Islet of Langerhans (tissue), 1 donor: ENCODE data around the gene FITM2.
"Not testable (repeated sequence)": the region's sequence is repeated elsewhere in the genome, so short reads cannot be mapped to it uniquely, and the experiment has no call there.

Experiments
- FAIRE-seq: peaks from one replicate; lab custom pipeline; 2011; peaks lifted over from hg19 to GRCh38; lab: Jason Lieb, UNC

FITM2 gene, protein sequence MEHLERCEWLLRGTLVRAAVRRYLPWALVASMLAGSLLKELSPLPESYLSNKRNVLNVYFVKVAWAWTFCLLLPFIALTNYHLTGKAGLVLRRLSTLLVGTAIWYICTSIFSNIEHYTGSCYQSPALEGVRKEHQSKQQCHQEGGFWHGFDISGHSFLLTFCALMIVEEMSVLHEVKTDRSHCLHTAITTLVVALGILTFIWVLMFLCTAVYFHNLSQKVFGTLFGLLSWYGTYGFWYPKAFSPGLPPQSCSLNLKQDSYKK

DNA sequence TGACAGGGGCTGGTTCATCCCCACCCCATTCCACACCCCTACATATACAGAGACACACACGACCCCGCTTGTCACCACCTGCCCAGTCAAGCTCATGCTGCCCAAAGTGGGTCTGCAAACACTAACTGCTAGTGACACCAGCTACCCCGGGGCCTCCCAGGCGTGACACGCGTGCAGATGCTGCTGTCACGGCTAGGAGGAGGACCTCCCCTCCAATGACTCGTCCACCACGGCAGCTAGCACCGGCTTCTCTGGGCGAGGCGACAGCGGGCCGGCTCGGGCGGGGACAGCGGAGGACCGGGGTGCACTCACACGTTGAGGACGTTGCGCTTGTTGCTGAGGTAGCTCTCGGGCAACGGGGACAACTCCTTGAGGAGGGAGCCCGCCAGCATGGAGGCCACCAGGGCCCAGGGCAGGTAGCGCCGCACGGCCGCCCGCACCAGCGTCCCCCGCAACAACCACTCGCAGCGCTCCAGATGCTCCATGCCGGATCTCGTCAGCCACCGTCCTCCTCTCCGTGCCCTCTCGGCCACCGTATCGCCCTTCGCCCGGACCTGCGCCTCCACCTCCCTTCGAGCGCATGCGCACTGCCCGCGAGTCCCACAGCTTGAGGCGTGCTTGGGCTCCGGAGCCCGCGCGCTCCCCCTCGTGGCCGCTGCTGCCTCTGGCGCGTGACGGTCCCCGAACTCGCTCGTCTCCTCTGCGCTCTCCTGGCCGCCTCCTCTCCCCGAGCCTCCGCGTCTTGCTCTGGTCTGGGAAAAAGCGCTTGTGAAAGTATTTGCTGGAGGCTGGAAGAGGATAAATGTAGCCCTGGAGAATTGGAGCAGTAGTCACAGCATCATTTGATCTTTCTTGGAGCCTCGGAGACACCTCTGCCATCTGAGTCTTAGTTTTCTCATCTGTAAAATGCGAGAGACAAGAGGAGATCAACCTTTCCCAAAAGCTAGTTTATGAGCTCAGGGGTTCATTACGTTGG is at the start of gene FITM2:
Gene FITM2, minus strand, starts transcription at position 539 of the 976 bp plus-strand sequence. Its CDS starts 54 bp downstream, at position 485.
- no peak for FAIRE-seq

DNA sequence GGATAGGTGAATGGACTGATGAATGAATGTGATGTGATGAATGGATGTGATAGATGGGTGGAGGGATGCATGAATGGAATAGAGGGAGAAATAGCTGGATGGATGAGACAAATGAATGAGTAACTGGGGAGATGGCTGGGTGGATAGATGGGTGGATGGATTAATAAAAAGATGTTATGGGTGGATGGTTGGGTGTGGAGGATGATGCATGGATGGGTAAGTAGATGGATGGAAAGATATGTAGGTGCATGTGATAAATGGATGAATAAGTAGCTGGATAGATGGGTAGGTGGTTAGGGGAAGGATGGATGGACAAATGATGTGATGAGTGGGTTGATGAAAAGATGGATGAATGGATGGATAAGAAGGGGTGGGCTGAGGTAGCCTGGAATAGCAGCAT is 49.2 kb upstream of the FITM2 start:
- FAIRE-seq, result no peak

DNA sequence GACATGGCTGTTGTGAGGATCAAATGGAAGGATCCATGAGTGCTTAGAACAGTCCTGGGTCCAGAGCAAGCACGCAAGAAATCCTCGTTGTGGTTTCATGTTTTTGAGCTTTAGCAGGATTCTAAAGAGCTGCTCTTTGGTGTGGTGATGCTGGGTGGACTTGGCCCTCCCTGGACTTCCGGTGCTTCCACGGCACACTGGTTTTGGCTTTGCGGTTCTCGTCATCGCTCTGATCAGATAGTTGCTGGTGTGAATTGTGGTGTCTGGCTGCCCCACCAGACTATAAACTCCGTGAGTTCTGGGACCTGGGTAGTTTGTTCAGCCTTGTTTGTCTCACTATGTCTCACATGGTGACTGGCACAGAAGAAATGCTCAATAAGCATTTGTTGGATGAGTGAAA is 47.8 kb upstream of the FITM2 start:
- no peak for FAIRE-seq

DNA sequence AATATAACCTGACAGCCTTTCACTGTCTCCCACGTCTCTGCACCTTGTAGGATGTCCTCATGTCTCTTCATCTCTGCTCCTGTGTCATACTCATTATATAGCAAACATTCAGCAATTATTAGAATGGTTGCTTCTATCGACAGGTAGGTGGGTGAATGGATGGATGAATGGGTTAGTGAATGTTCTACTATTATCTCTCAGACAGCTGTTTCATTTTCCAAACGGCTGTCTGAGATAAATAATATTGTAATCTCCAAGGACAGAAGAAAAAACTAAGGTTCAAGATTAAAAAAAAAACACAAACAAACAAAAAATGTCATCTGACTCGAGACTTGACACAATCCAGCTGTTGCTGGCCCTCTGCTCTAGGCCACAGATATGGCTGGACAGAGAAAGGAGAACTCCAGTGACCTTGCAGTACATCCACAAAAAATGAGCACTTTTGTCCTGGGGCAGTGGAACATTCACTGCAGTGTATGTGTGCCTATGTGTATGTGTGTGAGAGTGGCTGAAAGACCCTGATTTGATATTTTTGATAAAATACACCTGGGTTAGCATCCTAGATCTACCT is 46.6 kb upstream of the FITM2 start:
- FAIRE-seq, result no peak

DNA sequence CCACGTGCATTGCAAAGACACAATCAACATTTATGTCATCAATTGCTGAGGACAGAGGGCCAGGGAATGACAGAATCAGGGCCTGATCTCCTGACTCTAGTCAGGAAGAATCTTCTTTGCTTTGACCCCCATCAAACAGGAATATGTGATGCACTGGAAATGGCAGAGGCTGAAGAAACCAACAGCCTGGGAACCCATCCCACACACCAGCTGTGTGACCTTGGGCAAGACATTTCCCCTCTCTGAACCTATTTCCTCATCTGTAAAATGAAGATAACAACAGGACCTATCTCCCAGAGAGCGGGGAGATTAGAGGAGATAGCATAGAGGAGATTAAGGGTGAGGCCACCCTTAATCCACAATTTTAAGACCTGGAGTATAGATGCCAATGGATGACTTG is 46.0 kb upstream of the FITM2 start:
- no peak for FAIRE-seq

DNA sequence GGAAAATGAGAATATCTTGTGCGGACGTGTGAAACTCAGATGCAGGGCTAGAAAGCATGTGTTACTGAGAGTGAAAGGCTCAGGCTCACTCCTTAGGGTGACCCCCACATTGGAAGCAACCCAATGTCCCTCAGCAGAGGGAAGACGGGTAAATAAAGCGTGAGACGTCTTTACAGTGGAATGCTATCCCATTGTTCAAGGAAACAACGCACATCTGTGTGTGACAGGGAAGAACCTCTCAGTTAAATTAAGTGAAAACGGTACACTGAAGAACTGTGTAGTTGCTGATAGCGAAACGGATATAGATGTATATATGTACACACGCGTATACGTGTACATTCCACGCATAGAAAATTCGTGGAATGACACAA is 45.3 kb upstream of the FITM2 start:
- FAIRE-seq, result no peak

DNA sequence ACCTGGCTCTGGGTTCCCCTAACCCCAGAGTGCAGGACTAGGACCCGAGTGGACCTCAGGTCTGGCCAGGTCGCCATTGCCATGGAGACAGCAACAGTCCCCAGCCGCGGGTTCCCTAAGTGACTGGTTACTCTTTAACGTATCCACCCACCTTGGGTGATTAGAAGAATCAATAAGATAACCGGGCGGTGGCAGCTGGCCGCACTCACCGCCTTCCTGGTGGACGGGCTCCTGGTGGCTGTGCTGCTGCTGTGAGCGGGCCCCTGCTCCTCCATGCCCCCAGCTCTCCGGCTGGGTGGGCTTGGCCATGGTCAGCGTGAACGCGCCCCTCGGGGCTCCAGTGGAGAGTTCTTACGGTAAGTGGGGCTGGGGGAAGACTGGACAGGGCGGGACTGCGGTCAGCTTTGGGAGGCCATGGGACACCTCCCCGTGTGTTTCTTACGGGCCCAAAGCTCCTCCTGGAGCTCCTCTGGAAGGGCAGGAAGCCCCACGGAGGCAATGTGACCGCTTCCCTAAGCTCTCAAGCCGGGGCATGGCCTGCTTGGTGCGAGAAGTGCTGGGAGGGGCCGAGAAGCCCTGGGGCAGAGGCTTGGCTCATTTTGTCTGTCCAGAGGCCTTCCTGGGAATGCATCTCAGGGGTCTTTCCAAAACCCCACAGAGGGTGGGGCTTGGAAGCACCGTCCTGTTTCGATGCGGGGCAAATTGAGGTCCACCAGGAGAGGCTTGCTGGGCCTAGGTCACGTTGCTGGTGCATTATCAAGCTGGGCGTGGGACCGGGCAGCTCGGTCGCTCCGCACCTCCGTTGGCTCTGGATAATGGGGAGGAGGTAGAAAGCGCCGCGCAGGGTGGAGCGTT is 44.7 kb upstream of the FITM2 start, which contains the start of gene HNF4A:
Gene HNF4A, plus strand, starts transcription at position 202 of the 855 bp plus-strand sequence. Its CDS starts 106 bp downstream, at position 308.
- no peak for FAIRE-seq

DNA sequence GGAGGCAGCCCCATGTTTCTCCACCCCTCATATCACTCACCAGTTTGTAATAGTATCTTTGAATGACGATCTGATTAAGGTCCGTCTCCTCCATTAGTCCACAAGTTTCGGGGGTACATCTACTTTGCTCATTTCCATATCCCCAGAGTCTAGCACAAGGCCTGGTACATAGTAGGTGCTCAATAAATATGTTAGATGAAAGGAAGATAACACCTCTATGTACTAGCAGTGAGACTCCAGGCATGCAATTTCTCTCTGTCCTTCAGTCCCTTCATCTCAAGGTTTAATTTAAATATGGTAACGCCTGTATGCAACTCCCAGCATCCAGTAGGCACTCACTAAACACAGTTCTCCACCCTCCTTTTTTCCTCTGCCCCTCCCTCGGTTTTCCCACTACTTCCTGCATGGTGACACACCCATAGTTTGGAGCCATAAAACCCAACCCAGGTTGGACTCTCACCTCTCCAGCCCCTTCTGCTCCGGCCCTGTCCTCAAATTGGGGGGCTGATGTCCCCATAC is 44.0 kb upstream of the FITM2 start:
- no peak for FAIRE-seq

DNA sequence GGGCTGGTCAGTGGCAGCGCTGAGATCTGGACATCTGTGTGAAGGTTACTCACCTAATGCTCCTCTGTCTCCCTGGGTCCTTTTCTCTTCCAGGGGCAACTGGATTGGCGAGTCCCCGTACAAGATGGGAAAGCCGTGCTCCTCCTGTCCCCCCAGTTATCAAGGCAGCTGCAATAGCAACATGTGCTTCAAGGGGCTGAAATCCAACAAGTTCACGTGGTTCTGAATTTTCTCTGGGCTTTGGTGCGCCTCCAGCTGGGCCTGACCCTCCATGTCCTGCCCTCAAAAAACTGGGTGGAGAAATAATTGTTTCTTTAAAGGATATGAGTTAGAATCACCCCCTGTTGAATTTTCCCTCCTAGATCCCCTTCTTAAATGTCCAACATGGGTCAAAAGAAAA is 39.6 kb upstream of the FITM2 start:
- no peak for FAIRE-seq

DNA sequence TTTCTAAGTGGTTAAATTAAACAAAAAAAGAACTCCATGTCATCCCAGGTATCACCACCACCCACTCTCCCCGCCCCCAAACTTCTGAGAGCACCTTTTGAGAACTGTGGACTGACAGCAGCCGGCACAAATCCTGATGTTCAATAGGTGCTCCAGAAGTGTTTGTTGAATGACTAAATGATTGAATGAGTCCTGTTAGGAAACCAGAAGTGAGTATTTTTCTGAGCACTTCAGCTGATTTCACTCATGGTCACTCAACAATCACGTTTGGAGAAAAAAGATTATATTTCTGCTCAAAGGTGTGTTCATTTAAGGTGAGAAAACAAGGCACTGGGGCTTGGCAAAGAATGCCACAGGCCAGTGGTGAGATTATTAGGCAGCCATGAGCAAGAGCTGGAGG is 38.3 kb upstream of the FITM2 start:
- FAIRE-seq, result no peak

DNA sequence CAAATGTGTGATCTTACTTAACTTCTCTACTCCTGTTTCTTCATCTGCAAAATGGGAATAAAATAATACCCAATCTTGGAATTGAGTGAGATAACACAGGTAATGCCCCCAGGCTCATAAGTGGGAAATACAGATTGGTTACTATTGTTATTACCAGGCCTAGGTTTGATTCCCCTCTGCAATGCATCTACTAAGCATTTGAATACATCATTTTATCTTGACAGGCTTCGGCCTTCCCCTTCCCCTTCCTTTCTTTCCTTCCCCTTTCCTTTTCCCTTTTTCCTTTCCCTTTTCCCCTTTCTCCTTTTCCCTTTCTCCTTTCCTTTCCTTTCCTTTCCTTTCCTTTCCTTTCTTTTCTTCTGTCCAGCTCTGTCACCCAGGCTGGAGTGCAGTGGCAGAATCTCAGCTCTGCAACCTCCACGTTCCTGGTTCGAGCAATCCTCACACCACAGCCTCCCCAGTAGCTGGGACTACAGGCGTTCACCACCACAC is 37.2 kb upstream of the FITM2 start:
- FAIRE-seq, result no peak

DNA sequence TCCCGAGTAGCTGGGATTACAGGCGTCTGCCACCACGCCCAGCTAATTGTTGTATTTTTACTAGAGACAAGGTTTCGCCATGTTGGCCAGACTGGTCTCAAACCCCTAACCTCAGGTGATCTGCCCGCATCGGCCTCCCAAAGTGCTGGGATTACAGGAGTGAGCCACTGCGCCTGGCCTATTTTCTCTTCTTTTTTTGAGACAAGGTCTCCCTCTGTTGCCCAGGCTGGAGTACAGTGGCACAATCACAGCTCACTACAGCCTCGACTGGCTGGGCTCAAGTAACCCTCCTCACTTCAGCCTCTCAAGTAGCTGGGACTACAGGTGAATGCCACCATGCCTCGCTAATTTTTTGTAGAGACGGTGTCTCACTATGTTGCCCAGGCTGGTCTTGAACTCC is 34.9 kb upstream of the FITM2 start:
- FAIRE-seq, result not testable (repeated sequence)

DNA sequence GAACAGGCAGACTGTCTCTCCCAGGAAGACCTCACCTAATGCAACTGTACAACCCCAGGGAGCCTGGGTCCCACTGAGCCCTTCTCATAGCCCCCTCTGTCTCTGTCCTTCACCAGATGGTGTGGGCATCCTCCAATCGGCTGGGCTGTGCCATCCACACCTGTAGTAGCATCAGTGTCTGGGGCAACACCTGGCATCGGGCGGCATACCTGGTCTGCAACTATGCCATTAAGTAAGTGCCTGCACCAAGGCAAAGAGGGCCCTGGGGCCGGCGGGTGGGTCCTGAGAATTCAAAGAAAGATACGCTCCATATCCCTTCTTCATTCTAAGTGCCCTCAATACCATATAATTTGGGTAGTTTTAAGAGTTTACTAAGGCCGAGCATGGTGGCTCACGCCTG is 34.1 kb upstream of the FITM2 start:
- no peak for FAIRE-seq

DNA sequence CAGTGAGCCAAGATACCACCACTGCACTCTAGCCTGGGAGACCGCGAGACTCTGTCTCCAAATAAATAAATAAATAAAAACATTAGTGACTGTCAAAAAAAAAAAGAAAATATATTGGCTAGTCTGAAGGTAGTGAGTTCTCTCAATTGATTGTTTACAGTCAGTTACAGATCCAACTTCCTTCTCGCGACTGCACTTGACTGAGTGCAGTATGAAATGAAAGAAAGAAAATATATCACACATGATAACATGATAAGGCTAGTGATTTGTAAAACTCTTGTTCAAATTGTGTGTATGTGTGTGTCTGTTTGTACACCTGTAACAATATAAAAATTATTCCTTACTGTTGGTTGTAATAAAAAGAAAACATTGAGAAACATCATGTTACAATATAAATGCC is 33.7 kb upstream of the FITM2 start:
- no peak for FAIRE-seq

DNA sequence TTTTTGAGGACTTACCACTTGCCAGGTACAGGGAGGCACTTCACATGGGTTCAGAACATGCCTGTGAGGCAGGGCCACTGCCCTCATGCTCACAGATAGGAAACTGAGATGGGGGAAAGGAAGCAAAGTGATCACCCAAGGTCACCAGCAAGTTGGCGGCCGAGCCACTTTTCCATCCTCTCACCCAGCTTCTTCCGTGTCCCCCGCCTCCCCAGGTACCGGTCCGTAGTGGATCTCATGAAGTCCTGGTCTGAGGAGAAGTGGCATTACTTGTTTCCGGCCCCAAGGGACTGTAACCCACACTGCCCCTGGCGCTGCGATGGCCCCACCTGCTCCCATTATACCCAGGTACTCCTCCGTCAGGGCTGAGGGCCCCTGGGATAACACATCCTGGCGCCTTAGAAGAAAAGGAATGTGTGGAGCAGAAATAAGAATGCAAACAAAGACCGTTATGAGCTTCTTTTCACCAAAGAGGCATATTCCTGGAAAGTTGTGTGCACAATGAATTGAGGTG is 32.2 kb upstream of the FITM2 start:
- FAIRE-seq, result no peak

DNA sequence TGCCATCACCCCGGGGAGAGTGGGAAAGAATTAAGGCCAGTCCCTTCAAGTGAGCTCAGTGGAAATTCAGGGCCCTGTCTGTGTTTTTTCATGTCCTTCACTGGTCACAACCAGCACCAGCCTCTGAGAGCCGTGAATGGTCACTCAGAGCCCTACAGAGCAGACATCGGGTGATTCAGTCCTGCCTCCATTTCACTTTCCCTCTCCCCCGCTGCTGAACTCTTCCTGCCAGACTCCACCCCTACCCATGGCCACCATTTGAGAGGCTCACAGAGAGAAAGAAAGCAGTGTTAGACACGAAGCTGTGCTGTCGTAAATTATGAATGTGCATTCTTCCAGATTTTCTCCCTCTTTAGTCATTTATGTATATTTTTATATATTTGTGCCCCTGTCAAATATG is 31.2 kb upstream of the FITM2 start:
- no peak for FAIRE-seq

DNA sequence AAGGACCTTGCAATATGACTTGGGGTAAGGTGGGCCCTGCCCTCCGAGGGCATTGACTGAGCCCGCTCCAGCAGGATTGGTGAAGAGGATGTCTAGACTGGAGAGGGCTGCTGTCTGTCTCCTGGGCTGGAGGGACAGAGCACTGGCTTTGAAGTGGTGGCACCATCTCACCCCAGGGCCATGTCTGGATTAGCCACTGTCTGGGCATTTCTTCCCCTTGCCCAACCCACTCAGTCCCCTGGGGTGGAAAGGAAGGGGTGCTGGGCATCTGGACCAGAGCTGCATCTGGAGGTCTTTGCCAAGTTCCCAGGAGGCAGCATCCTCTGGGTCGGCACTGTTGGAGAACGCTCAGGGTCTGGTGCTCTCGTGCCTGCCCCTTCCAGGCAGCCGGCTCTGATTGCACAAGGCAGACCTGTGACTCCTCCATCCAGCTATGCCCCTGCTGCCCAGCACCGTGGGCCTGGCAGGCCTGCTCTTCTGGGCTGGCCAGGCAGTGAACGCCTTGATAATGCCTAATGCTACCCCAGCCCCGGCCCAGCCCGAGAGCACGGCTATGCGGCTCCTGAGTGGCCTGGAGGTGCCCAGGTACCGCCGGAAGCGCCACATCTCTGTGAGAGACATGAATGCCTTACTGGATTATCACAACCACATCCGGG is 25.9 kb upstream of the FITM2 start, which contains the start of gene R3HDML:
Gene R3HDML, plus strand, starts transcription at position 319 of the 656 bp plus-strand sequence. Its CDS starts 115 bp downstream, at position 434.
- FAIRE-seq, result no peak

DNA sequence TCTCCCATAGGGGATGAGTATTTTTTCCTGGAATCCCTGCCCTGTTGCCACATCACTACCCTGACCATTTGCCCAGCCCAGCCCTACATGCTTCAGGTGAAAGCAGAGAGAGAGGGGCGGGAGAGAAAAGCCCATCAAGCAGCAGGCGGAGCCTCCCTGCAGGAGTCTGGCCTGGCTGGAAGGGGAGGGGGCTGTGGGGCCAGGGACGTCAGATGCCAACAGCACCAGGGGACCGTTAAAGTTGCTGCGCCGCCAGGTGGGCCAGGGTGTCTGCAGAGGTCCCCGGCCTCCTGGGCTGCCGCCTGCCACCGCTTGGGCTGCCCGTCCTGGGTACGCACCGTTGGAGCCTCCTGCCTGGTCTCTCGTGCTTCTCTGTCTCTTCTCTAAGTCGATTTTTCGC is 25.1 kb upstream of the FITM2 start:
- FAIRE-seq, result no peak

DNA sequence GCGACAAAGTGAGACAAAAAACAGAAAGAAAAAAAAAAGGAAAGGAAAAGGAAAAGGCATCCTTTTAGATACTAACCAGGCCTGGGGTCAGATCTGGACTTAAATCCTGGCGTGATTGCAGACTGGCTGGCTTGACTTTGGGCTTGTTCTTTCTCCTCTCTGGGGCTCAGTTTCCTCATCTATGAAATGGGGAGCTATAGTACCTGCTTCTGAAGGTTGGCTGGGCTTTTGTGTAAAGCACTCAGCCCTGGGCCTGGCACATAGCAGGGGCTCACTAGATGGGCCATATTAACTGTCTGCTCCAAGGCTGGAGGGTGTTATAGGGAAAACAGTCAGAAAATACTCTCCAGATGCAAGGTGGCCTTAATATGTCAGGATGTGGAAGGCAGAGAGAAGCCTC is 24.7 kb upstream of the FITM2 start:
- no peak for FAIRE-seq

DNA sequence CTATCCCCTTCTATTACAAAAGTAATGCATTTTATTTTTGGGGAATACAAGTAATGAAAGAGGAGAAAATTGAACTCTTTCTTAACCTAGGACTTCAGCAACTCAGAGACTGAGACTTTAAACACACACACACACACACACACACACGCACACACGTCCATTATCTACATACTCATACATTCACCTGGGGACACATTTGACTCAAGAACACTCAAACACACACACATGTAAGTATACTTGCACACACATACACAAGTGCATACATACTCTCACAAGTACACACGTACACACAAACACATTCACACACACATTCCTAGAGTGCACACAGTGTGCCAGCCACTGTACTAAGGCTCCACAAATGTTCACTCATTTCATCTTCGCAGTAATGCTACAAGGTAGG is 23.7 kb upstream of the FITM2 start:
- no peak for FAIRE-seq

DNA sequence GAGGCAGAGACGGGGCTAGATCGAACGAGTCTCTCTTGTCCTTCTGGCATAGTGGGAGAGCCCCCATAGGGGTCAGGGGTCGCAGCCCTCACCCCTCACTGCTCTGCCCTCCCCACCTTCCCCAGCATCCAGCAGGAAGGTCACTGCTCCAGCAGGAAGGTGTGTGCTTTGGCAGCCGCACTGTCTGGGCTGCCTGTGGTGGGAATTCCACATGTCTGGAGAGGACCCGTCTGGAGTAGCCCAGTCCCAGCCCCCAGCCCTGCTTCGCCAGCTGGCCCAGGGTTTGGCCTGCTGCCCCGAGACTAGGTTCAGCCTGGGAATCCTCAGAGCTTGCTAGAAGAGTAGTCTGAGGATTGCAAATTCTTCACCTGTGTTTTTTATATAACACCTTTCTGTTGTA is 23.3 kb upstream of the FITM2 start:
- FAIRE-seq, result no peak
